ENCODE data around the gene CORO1C. TPM values are rescaled to one million over a fixed set of nuclear protein-coding genes. Genes with fewer than 3 reads are reported as not detected.
"Not testable (repeated sequence)": the region's sequence is repeated elsewhere in the genome, so short reads cannot be mapped to it uniquely, and the experiment has no call there.

Gene CORO1C
- total RNA-seq, 1 donor from 2014 or later = 59.6 TPM

GRCh38 chr12:108751821-108752220 is 20.5 kb upstream of the CORO1C start:
- Histone ChIP-seq H3K4me3 (no peak overlapping the region), H3K9me3 (replicated peaks) (no peaks in the 10 kb centered on the region), H3K27me3 (ENCODE audit: low read depth) (no peaks in the 10 kb centered on the region), H3K36me3 (no peaks in the 10 kb centered on the region), H3K4me1 (no peaks in the 10 kb centered on the region), H3K27ac (replicated peaks) (peak overlapping the region; percentile 47)
- intact Hi-C loops (cut with micrococcal nuclease) = no loop called here
- TF ChIP-seq CTCF (IDR thresholded peaks at IDR 0.05; ENCODE audit: borderline replicate concordance) = no peak
- DNase-seq = no peak

- DNase-seq; H3K9me3 ChIP-seq (replicated peaks); H3K36me3 ChIP-seq; H3K4me1 ChIP-seq; intact Hi-C loops (cut with micrococcal nuclease); H3K27me3 ChIP-seq (ENCODE audit: low read depth); H3K4me3 ChIP-seq: not testable (repeated sequence)
- peak overlapping the region; percentile 27 for H3K27ac ChIP-seq (replicated peaks)
Observed at GRCh38 chr12:108751003-108751402, 19.7 kb upstream of the CORO1C start.

GRCh38 chr12:108750526-108750925 is 19.2 kb upstream of the CORO1C start:
- intact Hi-C loops (cut with micrococcal nuclease) = no loop called here
- no peaks in the 10 kb centered on the region for H3K27me3 ChIP-seq (ENCODE audit: low read depth)
- no peak overlapping the region for H3K4me3 ChIP-seq
- H3K36me3 ChIP-seq = no peaks in the 10 kb centered on the region
- H3K9me3 ChIP-seq (replicated peaks) = no peaks in the 10 kb centered on the region
- DNase-seq = no peak
- H3K27ac ChIP-seq (replicated peaks) = peak overlapping the region; percentile 27
- TF ChIP-seq CTCF (IDR thresholded peaks at IDR 0.05; ENCODE audit: borderline replicate concordance) = no peak
- H3K4me1 ChIP-seq = no peaks in the 10 kb centered on the region

GRCh38 chr12:108747563-108747962 is 16.2 kb upstream of the CORO1C start:
- intact Hi-C loops (cut with micrococcal nuclease) = no loop called here
- Histone ChIP-seq H3K27me3 (ENCODE audit: low read depth) (no peaks in the 10 kb centered on the region), H3K9me3 (replicated peaks) (no peaks in the 10 kb centered on the region), H3K36me3 (no peaks in the 10 kb centered on the region), H3K27ac (replicated peaks) (no peak overlapping the region), H3K4me3 (no peak overlapping the region), H3K4me1 (no peaks in the 10 kb centered on the region)
- DNase-seq = no peak
- TF ChIP-seq CTCF (IDR thresholded peaks at IDR 0.05; ENCODE audit: borderline replicate concordance) = no peak

- intact Hi-C loops (cut with micrococcal nuclease) = no loop called here
- H3K9me3 ChIP-seq (replicated peaks) = no peaks in the 10 kb centered on the region
- no peak overlapping the region for H3K27ac ChIP-seq (replicated peaks)
- H3K4me3 ChIP-seq = no peak overlapping the region
- no peak for DNase-seq
- TF ChIP-seq CTCF (IDR thresholded peaks at IDR 0.05; ENCODE audit: borderline replicate concordance) = no peak
- no peaks in the 10 kb centered on the region for H3K27me3 ChIP-seq (ENCODE audit: low read depth)
- H3K36me3 ChIP-seq = no peaks in the 10 kb centered on the region
- H3K4me1 ChIP-seq = no peaks in the 10 kb centered on the region
Observed at GRCh38 chr12:108745641-108746040, 14.3 kb upstream of the CORO1C start.

GRCh38 chr12:108744021-108744897 is 12.9 kb upstream of the CORO1C start:
- H3K4me1 ChIP-seq = no peaks in the 10 kb centered on the region
- no peak overlapping the region for H3K27ac ChIP-seq (replicated peaks)
- intact Hi-C loops (cut with micrococcal nuclease) = no loop called here
- no peak overlapping the region for H3K4me3 ChIP-seq
- H3K9me3 ChIP-seq (replicated peaks) = no peaks in the 10 kb centered on the region
- no peak for DNase-seq
- TF ChIP-seq CTCF (IDR thresholded peaks at IDR 0.05; ENCODE audit: borderline replicate concordance) = no peak
- H3K36me3 ChIP-seq = no peaks in the 10 kb centered on the region
- no peaks in the 10 kb centered on the region for H3K27me3 ChIP-seq (ENCODE audit: low read depth)
